DMS79 treated with DMSO at 0.1 percent for 48 hours (cell line): ENCODE measurements around the gene FAM153A.
"Not testable (repeated sequence)": the region's sequence is repeated elsewhere in the genome, so short reads cannot be mapped to it uniquely, and the experiment has no call there.

Experiments
- DNase-seq: peaks from one replicate; lab custom pipeline; 2025; lab: John Stamatoyannopoulos, UW

The FAM153A gene

DNA sequence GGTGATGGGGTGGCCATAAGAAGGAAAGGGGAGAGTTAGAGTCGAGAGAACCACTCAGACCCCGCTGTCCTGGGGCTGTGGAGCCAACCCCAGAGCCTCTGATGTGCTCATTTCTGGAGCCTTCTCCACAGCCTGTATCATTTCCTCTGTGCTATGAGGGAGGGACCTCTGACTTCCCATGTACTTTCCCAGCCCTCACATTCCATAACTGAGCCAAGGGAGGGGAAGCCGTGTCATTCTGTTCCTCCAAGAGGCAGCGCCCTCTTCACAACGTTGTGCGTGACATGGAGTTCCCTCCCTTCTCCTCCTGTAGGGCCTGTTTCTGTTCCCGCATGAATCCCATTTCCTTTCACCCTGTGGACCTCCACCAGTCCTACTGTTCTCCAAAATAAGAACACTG, 57.8 kb downstream of the FAM153A start:
- not testable (repeated sequence) for DNase-seq

DNA sequence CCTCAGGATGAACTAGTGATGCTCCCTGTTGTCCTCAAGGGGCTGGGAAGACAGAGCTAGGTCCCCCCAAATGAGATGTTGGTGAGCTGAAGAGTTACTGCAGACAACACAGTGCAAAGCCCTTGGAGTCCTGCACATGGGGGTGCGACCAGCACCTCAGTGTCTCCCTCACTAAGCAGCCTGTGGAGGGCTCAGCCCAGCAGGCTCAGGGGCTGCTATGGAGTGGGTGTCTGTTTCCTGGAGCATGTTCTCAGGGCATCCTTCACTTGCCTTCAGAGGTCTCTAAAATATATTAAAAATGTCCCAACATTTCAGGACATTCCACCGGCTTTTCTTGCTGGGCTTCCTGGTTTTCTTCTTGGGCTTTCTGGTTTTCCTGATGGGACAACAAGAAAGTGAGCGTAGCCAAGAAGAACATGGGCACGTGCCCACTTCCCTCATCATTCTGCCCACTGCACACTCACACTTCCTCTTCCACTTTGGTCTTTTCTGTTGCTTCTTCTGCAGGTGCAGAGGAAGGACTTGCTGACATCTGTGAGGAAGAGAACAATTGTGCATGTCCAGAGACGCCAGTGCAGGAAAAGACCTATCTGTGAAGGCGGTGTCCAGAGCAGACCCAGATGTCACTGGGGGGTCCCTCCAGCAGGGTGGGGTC, 58.7 kb downstream of the FAM153A start:
- not testable (repeated sequence) for DNase-seq

DNA sequence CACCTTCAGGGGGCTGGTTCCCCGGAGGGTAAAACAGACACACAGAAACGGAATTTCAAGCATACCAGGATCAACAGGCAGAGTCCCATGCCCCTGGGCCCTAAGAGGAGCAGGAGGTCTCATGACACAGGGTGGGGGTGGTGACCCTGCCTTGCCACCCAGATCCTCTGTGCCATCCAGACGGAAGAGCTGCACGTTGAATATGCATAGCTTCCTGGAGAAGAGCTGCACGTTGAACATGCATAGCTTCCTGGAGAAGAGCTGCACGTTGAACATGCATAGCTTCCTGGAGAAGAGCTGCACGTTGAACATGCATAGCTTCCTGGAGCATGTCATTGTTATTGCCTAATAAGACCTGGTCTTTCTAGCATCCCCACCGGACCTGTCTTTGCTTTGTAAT, 59.9 kb downstream of the FAM153A start:
- DNase-seq = not testable (repeated sequence)

DNA sequence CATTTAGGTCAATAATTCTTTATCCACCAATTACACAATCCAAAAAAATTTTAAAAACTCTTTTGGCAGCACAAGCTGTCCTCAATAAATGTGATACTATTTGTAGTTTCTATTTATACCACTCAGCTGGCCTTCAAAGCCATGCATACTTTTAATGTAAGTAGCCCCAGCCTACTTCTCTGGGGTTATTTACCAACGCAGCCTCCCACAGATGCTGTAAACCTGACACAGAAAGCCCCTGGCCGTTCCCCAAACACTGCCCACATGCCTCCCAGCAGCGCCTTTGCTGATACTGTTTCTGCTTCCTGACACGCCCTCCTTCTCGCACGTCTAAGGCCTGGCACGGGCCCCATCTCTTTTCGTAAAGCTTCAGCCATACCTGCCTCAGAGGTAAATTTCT, 62.7 kb downstream of the FAM153A start:
- DNase-seq = not testable (repeated sequence)

DNA sequence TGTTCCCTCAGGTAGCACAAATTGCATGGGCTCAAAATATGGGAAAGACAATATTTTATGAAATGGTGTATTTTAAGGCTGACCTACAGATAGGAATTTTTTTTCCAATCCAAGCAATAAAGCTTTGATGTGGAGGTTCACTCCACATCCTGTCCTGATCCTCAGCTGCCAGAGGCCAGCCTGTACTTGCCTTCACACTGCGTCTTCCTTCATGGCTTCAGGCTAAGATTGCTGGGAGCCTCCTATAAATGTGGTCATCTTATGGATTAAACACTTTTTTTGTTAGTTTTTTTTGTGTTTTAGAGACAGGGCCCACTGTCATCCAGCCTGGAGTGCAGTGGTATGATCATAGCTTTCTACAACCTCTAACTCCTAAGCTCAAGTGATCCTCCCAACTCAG, 67.3 kb downstream of the FAM153A start:
- not testable (repeated sequence) for DNase-seq

DNA sequence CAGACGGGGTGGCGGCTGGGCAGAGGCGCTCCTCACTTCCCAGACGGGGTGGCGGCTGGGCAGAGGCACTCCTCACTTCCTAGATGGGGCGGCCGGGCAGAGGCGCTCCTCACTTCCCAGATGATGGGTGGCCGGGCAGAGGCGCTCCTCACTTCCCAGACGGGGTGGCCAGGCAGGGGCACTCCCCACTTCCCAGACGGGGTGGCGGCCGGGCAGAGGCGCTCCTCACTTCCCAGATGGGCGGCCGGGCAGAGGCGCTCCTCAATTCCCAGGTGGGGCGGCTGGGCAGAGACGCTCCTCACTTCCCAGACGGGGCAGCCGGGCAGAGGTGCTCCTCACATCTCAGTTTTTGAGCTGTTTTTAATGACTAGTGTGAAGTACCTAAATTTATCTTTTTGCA, 86.6 kb downstream of the FAM153A start:
- not testable (repeated sequence) for DNase-seq

- DNase-seq = not testable (repeated sequence)
Observed at GRCh38 chr5:177695356-177695930, 87.3 kb downstream of the FAM153A start.

DNA sequence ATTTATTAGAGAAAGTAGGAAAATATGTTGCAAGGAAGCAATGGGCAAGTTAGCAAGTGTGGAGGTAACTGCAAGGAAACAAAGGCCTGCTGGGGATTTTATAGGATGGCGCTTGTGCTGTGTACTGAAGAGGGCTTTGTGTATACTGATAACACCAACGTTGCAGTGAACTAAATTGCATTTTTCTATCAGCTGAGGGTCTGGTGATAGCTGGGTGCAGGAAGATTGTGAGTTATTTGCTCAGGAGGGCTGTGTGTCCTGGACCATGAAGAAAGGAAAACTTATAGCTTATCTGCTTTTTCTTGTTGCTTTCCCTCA, 88.2 kb downstream of the FAM153A start:
- DNase-seq = not testable (repeated sequence)

DNA sequence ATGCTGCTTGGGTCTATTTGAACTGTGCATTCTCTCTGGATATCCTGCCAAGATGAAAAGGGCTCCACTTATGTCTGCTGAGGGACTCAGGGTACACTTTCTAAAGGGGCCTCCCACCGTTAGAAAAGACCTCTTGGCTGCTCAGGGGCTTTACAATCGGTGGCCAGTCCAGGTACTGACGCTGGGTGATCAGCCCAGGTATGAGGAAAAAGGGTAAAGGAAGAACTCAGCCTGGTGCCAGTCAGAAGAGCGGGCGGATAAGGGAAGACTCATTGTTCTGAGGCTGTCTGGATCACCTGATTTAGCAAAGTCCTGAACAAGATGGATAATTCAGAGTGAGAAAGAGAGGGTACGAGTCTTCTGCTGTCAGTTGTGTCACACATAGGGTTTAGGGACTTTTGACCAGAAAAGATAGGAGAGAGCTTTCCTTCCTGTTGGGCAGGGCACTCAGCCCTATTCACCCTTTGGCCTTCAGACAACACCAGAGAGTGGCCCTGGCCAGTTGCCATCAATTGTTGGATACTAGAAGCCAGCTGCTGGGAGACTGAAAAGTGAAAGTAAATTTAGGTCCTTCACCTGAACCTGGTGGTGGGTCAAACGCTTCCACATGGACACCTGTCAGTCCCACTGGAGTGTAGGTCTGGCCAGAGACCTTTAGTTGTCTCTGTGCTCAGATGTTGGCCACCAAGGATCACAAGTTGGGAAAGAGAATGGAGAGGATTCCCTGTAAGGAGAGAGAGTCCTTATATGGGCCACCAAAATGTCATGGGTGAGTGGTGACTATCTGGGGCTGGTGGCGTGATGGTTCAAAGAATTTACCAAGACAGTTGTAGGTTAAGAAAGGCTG, 88.8 kb downstream of the FAM153A start:
- DNase-seq = not testable (repeated sequence)

DNA sequence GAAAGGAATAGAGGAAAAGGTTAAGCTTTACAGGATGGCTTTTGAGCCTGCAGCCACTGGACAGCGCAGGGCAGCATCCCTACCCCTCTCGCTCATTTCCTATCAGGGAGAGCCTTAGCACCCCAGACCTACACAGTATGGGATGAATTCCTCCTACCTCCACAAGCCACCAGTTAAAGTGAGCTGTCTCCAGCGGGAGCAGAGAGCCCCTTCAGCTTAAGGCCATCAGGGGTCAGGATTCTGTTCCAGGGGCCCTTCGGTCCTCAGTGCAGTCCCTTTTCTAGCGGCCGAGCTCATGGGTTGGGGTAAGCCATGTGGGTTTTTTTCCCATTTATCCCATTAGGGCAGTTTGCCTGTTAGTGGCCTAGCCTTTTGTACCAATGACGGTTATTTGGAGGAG, 89.7 kb downstream of the FAM153A start:
- not testable (repeated sequence) for DNase-seq

DNA sequence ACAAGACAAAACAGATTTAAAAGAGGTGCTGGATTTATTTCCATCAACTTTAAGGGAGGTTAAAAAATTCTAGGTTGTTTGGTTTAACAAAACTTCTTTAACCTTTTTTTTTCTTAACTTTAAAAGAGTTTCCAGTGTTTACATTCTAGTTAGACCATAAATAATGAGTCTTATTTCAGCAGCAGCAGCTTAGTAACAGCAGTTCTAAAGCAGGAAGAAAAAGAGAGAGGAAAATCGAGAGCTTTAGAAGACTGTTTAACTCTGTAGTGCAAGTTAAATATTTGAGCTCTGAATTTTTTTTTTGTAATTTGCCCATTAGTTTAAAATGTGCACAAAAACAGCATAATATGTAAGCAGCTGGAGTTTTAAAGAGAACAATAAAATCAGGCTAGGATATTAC, 90.2 kb downstream of the FAM153A start:
- not testable (repeated sequence) for DNase-seq

- not testable (repeated sequence) for DNase-seq
Observed at GRCh38 chr5:177689011-177689610, 93.6 kb downstream of the FAM153A start.

GRCh38 chr5:177688091-177688490, 94.6 kb downstream of the FAM153A start:
- not testable (repeated sequence) for DNase-seq

DNA sequence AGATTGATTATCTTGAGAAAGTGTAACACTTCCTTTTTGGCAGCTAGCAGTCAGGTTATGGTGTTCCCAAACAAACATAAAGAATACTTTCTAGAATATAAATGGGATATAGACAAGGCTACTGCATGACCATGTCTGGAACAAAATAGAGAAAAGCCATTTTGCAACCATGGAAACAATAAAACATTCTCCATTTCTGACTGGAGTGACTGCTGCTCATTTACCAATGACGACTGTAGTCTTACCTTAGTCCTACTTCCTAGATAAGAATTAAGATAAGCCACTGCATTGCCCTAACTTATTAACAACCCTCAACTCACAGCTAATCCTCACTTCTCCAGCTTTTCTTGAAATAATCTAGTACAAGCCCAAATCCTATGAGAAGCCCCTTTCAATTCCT, 100.8 kb downstream of the FAM153A start:
- not testable (repeated sequence) for DNase-seq
